HG03025 (cell line): ENCODE results near the gene RAET1E.
A peak's percentile ranks its signal among the peaks of the same experiment; 100 is the strongest.
"Not testable (repeated sequence)": the region's sequence is repeated elsewhere in the genome, so short reads cannot be mapped to it uniquely, and the experiment has no call there.

Source experiments
- ATAC-seq: cut with Tn5 transposase; IDR thresholded peaks from one replicate; pipeline ENCODE4 v1.9.1; 2021; ENCODE audit warnings: mild to moderate bottlenecking, moderate library complexity; ENCODE audit not compliant: unreplicated experiment, low FRiP score

The RAET1E gene

DNA sequence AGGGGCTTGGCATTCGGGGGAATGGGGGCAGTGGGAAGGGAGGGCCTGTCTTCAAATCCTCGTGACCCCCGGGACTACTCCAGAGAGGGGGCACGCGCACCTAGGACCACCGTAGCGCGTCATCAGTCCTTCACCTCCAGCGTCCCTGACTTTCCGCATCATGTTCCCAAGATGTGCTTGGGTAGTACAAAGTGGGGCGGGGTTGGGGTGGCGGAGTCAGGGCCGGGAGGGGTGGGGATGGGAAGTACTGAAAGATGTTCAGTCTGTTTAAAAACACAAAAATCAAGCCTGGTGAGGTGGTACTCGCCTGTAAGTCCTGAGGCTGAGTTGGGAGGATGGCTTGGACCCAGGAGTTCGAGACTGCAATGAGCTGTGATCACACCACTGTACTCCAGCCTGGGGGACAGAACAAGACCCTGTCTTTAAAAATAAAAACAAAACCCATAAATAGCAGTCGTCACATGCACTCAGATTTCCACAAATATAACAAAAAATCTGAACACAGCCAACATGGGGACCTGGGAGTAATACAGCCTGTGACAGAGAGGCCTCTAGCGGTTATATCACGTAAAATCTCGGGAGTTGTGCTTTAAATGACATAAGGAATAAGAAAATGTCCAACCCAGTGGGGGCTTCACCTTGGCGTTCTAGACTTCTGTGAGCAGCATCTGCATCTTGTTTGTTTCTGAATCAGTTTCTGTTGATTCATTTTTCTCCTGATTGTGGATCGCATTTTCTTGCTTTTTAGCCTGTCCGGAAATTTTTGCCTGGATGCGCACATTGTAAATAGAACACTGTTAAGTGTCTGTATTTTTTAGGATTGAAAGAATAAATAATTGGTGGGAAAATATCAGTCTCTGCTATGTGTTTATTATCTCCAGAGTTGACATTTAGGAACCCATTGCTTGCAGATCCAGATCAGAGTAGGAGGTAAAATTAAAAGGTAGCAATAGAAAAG lies 33.1 kb downstream of the RAET1E start:
- no peak for ATAC-seq

DNA sequence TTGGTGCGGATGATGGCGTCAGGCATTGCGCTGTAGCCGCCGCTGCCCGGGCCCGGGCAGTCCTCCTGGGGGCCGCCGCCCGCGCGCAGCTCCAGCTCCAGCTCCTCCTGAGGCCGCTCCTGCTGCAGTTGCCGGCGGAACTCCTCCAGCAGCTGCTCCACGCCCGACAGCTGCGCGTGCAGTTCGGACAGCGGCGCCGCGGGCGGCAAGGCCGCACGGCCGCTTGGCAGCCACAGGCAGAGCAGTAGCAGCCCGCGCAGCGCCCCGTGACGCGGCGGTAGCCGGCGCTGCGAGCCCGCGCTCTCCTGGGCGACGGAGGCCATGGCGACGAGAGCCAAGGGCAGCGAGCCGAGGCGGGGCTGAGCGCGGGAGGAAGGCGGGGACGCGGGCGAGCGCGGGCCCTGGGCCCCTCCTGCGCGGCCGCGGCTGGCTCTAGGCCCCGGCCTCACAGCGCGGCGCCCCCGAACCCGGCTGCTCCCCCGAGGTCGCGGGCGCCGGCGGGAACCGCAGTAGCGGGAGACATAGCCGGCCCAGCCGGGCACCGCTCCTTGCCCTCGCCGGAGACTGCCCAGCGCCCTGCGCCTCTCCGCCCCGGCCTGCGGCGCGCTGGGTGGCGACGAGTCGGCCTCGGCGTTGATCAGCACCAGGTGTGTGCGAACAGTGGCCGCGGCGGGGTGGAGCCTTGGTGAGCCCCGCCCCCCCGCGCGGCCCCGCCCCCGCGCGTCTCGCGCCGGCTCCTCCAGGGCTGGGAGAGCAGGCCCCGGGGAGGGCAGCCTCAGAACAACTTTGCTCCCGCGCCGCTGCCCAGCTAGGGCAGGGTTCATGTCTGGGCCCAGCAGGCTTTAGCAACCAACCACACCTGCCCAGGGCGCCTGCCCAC lies 34.0 kb downstream of the RAET1E start, which contains the start of gene LRP11:
LRP11 (minus strand) TSS at position 662 of the 880 bp plus-strand sequence; CDS start at position 323, 339 bp downstream.
- ATAC-seq: peak; percentile 70

DNA sequence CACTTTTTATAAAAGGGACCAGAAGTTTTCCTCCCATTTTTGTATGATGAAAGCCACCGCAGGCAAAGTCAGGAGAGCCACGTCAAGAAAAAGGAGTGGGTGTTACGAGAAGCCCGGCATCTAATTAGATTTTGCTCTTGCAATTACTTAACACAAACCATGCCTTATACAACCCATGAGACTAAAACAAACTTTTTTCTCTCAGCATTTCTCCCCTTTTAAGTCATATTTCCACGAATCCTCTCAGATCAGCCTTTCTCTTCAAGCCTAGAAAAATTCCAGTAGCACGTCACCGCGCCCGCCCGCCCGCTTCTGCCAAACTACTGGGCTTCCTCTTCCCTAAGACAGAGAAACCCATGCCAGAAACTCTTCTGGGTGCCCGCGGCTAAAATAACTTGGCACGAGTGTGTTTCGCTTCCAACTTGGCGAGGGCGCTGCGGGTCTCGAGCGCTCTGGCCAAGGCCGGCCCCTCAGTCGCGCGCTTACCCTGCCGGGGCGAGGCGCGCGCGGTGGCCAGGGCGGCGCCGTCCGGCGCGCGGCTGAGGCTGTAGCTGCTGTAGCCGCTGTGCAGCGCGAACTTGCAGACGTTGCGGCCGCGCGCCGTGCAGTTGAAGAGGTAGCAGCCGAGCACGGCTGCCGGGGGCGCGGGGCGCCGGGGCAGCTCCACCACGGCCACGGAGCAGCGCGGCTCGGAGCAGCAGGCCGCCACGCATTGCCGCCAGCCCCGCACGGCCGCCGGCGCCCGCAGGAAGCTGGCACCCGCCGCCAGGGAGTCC lies 34.8 kb downstream of the RAET1E start:
- peak; percentile 34 for ATAC-seq

DNA sequence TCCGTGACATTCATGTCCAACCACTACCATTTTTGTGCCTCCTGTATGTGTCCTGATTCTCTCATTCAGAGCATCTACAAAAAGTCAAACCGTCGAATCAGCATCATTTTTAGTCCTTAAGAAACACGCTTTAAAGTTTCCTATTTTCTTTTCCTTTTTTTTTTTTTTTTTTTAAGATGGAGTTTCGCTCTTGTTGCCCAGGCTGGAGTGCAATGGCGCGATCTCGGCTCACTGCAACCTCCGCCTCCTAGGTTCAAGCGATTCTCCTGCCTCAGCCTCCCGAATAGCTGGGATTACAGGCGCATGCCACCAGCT lies 35.5 kb downstream of the RAET1E start:
- not testable (repeated sequence) for ATAC-seq

DNA sequence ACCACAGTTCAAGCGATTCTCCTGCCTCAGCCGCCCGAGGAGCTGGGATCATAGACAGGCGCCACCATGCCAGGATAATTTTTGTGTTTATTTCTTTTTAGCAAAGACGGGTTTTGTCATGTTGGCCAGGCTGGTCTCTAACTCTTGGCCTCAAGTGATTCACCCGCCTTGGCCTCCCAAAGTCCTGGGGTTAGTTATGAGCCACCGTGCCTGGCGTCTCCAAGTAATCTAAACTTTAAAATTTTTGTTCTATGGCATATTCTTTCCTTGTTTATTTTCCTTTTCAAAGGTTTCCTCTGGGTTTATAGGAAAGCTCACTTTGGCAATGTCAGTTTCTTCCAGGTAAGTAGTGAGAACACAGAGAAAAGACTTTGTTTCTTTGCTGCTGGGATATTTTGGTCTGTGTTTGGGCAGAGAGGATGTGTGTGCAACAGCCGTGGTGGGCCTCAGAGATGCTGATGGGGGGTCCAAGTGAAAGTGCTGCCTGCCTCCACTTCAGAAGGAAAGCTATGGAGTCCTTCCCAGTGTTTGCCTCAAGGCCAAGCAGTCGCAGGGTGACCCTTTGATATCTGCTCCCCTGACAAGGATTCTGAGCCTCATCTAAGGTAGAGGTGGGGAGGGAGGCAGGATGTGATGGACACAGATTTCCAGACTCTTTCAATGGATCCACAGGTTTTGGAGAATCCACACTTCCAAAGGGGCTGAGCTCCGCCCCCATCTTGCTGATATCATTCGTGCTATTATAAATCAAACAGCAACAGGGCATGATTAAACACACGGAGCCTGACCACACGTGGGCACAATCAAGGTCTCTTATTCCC lies 36.1 kb downstream of the RAET1E start:
- no peak for ATAC-seq

DNA sequence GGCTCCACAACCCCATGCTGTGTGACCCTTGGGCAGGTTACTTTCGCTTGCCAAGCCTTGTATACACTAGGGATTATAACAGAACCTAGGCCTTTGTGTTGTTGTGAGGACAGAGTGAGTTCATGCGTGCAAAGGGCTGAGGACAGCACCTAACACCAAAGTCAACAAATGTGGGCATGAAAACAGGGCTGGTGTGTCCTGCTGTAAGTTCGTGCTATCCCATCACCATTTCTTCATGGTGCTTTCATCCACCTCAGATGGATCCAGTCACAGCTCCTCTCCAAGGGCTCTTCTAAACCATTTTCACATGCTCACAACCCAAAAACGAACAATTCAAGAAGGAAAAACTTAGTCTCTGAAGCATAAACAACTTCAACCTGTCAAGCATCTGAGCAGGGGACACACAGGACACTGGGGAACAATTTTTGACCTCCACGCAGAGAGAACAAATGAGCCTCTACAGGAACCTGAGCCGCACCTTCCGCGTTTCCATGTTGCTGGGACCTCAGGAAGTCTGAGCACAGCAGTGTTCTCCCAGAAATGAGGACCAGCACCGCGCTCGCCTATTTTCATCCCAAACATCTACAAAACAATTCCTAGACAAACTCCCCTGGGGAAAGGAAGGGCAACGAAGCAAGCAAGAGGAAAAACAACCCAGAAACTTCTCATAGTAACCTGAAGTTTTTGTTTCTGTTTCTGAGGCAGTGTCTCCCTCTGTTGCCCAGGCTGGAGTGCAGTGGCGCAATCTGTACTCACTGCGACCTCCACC lies 36.9 kb downstream of the RAET1E start:
- no peak for ATAC-seq

GRCh38 chr6:149860513-149860833 lies 37.4 kb downstream of the RAET1E start:
- no peak for ATAC-seq

GRCh38 chr6:149859938-149860337 lies 38.0 kb downstream of the RAET1E start:
- no peak for ATAC-seq

DNA sequence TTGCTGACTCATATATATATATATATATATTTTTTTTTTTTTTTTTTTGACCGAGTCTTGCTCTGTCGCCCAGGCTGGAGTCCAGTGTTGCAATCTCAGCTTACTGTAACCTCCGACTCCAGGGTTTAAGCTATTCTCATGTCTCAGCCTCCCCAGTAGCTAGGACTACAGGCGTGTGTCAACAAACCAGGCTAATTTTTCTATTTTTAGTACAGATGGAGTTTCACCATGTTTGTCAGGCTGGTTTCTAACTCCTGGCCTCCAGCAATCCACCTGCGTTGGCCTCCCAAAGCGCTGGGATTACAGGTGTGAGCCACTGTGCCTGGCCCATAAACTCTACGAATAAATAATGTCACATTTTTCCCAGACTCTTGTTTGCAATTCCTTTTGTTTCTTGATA lies 38.5 kb downstream of the RAET1E start:
- ATAC-seq: no peak

- ATAC-seq: no peak
Measured at GRCh38 chr6:149857541-149857940, 40.4 kb downstream of the RAET1E start.

DNA sequence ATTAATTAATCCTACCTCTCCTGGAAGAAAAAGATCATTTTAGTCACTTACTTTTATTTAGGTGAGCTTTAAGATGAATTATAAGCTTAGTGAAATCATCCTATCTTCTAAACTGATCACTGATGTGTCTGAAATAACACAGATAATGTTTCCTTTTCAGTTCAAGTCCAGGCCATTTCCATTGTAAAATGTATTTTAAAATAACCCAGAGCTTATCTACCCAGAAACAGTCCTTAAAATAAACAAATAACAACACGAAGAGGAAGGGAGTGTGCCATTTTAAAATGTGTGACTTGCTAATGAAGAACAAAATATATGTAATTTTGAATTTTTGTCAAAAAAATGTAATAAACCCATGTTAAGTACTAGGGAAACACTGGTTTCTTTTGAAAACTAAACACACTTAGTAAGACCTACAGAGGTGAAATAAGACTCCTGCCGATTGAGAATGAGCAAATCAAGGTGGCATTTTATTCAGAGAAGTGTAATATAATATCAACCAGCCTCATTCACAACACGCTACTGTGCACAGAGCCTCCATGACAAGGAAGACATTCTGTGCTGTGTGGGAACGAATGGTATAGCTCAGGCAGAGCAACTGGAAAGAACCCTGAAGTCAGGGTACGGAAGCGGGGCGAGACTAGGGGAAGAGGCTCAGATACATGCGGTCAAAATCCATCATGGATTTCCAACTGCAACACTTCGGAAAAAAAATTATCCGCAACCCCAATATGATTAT lies 41.5 kb downstream of the RAET1E start:
- ATAC-seq: no peak

DNA sequence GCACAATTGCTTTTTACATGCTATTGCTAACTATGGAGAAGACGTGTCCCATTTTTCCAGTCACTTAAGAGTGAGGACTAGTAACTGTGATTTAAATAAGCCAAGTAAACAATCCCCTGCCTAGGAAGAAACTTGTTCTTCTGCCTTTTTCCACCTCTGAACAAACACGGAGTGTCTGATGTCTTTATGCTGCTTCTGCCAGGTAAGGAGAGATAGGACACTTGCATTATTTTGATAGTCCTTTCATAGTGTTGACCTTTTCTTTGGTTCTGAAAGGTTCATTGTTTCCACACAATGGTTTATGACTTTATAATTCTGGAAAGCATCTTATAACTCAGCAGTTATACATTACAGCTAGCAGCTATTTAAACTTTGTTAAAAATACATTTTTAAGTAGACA lies 42.2 kb downstream of the RAET1E start:
- no peak for ATAC-seq

DNA sequence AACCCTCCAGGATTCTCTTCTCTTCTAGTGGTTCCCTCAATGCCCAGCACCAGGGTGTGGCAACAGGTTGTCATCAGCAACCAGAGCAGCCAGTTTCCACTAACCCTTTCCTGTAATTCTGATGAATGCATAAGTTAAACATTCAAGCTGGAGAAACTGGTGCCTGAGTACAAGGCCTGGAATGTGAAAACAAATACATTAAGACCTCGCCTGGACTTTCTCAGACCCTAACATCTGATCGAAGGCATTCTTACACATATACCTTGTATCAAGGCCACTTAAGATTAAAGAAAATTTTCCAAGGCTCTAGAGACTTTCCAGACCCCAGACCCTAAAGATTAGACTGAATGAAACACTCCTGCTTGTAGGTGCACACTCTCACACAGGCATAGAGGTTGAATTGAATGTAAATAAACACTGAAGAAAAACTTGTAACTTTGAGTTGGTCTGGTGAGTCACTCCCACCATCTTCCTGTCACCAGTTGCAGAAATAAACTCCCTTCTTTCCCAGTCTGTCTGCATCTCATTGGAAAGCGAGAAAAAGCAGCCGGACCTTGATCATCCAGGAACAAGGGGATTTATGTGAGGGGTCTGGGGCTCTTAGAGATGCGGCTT lies 42.8 kb downstream of the RAET1E start:
- no peak for ATAC-seq

- ATAC-seq: no peak
Measured at GRCh38 chr6:149854532-149854931, 43.4 kb downstream of the RAET1E start.

DNA sequence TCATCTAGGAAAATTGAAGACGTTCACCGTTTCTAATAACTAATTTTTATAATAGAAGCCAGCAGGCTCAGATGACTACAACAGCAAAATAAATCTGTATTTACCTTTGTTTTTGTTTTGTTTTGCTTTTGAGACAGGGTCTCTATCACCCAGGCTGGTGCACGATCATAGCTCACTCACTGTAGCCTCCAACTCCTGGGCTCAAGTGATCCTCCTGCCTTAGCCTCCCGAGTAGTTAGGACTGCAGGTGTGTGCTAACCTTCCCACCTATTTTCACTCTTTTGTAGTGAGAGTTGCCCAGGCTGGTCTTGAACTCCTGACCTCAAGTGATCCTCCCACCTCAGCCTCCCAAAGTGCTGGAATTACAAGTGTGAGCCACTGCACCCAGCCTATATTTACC lies 43.9 kb downstream of the RAET1E start:
- not testable (repeated sequence) for ATAC-seq

DNA sequence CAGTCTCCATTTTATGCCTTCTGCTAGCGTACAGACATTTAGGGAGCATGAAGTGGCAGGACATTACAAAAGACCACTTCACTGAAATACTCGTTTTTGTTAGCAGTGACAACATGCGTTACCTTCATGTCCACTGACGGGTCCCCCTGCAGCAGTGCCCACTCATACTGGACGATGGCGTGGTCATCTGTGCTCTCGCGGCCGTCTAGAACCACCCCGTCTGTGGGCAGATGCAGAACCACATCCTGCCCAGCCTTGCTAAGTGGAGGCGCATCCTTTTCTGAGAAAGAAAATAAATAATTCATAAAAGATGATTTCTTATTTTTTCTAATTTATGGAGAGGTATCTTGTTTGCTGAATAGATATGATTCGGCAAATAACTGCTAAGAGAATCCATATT lies 45.0 kb downstream of the RAET1E start:
- ATAC-seq: no peak

GRCh38 chr6:149852180-149852579 lies 45.7 kb downstream of the RAET1E start:
- ATAC-seq: no peak

- no peak for ATAC-seq
Measured at GRCh38 chr6:149851461-149852110, 46.3 kb downstream of the RAET1E start.
